GM21367 (cell line): Measurements from ENCODE around the gene RHBDF2.
"Not testable (repeated sequence)": the region's sequence is repeated elsewhere in the genome, so short reads cannot be mapped to it uniquely, and the experiment has no call there.

Source experiments
- ATAC-seq: cut with Tn5 transposase; IDR thresholded peaks from one replicate; pipeline ENCODE4 v1.9.1; 2021; ENCODE audit not compliant: unreplicated experiment

Gene RHBDF2

DNA sequence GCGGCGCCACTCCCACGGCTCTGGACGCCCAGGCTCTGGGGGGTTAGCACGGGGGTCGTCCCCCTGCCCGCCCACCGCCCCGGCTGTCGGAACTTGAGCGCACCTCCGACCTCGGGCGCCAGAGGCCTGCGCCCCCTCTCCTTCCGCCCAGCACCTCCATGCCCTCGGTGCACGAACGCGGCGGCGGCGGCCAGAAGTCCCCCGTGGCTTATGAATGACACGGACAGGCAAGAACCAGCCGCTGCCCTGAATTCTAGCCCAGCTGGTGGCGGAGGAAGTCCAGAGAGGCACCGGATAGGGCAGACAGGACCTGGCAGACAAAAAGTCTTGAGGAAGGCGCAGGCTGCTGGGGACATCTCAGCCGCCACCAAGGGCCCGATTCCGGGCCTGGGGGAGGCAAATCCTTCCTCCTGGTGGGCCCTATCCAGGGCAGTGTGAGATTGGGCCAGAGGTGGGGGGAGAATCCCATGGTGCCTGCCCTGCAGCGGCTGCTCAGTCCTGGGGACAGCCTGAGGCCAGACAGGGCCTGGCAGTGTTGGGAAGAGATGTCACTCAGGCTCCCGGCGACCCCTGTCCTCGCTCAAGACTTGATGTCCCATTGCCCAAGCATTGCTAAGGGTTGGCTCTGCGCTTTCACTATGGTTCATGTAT, 37.2 kb upstream of the RHBDF2 start:
- ATAC-seq = no peak

DNA sequence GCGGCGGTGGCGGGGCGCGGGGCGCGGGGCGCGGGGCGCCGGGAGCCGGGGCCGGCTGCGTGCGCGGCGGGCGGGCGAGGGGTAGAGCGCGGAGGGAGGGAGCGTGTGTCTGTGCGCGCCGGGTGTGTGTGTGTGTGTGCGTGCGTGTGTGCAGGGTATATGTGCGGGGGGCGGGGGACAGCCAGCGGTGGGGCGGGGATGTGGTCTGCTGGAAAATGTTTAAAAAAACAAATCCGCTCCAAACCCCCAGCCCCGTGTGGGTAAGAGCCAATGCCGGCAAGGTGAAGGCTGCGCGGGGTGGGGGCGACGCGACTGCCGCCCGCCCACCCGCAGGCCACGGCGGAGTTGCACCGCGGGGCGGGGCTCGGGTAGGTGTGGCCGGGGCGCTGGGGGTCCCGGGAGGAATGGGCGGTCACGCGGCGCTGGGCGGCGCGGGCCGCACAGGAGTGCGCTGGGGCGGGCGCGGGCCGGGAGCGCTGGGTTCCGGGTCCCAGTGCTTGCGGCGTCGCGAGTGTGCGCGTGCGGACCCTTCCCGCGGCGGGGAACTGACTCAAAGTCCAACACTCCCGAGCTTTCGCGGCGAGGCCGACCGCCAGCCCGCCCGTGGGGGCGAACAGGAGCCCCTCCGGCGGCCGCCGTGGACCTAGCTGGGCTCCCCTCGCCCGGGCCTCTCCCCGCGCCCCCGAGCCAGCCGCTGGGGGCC, 36.5 kb upstream of the RHBDF2 start, which contains the start of gene CYGB:
Gene CYGB (minus strand): TSS at position 132 of the 703 bp plus-strand sequence. CDS start 167 bp downstream, outside the sequence.
- ATAC-seq = no peak

DNA sequence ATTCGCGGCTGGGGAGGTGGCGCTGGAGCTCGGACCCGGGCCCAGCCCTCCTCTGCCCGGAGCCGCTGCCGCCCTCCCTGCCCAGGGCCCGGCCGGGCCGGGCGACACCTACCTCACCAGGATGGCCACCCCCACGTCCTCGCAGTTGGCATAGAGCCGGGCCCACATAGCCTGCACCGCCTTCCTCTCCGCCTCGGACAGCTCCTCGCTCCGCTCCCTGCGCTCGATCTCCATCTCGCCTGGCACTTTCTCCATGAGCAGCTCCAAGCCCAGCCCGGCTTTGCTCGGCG, 36.0 kb upstream of the RHBDF2 start:
- no peak for ATAC-seq

DNA sequence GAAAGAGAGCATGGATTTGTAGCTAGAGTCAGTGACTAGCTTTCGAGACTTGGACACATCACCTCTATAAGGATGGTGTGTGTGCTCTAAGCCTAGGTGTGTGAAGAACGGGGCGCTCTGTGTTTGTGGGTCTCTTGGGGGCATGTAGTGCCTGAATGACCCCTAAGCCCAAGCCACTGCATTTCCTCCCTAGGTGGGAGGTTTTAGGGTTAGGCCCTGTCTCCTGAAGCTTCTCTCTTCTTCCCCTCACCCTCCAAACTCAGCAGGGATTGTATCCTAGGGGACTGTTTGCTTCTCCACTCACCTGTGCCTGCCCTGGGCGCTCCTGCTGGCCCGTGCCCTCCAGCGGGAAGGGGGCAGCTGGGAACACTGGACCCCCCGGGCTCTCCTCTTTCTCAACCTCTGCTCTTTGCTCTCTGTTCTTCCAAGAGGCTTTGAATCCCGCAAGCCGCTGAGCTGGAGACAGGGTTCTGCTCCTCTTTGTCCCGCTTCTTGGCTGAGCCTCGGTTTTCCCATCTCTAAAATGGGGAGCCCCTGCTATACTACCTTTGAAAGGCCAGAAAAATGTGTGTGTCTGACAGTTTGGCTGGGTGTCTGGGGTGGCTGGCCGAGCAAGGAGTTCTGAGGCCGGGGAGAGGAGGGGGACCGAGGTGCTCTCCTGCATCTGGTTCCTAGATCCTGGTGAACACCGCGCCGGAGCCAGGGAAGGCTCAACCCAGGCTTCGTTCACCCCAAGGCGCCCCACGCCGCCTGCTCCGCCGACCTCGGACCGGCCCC, 35.5 kb upstream of the RHBDF2 start:
- no peak for ATAC-seq

DNA sequence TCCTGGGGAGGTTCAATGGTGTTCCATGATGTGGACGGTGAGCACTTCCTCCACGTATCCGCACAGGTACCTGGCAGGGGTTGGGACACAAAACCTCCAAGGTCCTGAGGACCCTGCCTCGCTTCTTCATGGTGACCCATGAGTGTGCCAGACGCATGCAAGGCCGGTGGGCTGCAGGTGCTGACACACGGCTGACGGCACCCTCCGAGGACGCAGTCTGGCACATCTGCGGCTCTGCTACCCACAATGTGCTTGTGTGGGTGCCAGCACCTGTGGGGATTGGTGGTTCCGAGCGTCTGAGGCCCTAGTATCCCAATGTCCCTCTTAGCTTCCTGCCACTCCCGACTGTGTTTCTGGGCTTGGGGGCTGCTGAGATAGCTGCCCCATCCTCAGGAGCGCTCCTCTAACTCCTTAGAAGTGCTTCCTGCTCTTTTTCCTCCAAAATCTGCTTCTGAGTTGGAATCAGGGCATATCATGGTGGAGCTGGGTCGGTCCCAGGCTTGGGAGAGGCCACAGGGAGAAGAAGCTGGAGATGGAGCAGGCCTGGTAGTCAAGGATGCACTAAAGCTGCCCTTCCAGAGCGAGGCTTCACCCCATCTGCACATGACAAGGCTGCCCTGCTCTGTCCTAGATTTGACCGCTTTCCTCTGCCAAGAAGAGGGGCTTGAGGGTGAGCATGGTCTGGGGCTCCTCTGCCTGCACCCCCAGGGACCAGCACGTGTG, 34.7 kb upstream of the RHBDF2 start:
- no peak for ATAC-seq

DNA sequence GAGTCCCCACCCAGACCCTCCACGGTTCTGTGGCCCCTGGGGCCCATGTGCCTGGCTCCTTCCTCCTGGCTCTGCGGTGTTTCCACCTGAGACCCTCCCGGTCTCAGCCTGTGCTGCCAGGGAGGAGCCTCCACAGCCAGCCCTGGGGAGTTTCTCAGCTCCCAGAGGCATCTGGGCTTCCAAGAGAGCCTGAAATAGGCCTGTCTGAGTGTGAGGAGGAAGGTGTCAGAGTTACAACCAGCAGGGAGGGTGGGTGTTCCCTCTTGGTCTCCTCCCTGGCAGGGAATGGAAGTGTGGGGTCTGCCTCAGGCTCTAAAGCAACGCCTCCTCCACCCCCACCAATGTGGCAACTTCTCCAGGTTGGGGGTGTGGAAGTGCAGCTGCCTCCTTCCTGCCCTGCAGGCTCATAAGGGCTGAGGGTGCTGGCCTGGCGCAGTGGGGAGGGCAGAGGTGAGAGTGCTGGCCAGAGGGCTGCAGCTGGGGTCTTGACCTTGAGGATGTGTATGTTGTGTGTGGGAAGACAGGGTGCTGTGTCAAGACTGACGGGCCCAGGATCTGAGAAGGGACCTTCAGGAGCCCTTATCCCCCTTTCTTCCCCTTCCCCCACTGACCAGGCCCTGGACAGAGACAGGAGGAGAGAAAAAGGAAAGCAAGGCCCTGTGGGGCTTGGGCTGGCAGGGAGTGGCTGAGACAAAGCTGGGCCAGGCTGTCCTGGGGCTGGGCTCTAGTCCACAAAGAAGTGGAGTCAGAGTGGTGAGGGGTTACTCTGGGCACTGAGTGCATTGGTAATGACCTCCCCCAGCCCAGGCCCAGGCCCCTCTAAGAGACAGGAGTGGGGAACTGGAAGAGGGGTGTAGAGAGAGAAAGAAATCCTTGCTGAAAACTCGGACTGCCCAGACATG, 33.9 kb upstream of the RHBDF2 start:
- ATAC-seq = no peak

DNA sequence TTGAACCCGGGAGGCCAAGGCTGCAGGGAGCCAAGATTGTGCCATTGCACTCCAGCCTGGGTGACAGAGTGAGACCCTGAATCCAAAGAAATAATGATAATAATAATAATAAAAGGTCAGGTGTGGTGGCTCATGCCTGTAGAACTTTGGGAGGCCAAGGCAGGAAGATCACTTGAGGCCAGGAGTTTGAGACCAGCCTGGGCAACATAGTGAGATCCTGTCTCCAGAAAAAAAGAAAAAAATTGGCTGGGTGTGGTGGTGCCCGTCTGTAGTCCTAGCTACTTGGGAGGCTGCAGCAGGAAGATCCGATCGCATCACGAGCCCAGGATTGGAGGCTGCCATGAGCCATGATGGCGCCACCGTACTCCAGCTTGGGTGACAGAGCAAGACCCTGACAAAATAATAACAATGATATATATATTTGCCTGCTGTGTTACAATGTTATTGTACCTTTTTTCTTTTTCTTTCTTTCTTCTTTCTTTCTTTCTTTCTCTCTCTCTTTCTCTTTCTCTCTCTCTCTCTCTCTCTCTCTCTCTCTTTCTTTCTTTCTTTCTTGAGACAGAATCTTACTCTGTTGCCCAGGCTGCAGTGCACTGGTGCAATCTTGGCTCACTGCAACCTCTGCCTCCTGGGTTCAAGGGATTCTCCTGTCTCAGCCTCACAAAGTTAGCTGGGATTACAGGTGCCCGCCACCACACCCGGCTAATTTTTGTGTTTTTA, 32.6 kb upstream of the RHBDF2 start:
- not testable (repeated sequence) for ATAC-seq

DNA sequence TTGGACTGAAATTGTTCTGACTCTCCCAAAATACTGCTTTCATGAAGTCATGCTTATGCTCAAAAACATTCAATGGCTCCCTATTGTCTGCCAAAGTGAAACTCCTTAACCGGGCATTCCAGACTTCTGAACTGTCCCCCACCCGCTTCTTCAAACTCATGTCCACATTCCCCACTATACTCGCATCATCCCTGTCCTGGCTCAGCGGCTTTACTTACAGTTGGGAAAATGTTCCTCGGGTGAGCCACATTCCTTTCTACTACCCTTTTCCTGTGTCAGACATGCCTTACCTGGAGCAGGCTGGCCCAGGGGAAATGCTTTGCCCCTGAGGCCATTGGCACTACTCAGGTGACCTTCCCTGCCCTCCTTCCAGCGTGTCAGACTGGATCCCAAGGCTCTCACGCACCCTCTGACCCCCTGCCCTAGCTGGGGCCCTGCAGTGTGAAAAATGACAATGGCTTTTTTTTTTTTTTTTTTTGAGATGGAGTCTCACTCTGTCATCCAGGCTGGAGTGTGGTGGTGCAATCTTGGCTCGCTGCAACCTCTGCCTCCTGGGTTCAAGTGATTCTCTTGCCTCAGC, 30.9 kb upstream of the RHBDF2 start:
- ATAC-seq = no peak

DNA sequence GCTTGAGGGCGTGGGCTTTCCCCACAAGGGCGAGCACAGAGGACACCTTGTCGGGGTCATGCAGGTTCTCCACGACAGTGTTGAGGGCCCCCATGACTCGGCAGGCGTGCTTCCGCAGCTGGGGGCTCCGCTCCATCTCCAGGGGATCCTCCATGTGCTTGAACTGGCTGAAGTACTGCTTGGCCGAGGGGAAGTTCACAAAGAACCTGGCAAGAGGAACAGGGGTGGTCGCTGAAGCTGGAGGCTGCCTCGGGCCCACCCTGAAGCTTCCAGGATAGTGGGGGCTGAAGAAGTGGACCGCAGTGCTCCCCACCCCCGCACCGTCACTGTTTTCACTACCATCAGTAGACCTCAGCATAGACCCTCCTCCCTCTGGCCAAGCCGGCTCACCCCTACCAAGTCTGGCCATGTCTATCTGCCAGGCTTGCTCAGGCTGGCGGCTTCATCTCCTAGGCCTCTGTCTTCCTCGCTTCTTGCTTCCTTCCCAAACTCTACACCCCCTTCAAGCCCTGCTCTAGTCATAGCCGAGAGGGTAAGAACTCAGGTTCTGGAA, 30.3 kb upstream of the RHBDF2 start:
- ATAC-seq = no peak

DNA sequence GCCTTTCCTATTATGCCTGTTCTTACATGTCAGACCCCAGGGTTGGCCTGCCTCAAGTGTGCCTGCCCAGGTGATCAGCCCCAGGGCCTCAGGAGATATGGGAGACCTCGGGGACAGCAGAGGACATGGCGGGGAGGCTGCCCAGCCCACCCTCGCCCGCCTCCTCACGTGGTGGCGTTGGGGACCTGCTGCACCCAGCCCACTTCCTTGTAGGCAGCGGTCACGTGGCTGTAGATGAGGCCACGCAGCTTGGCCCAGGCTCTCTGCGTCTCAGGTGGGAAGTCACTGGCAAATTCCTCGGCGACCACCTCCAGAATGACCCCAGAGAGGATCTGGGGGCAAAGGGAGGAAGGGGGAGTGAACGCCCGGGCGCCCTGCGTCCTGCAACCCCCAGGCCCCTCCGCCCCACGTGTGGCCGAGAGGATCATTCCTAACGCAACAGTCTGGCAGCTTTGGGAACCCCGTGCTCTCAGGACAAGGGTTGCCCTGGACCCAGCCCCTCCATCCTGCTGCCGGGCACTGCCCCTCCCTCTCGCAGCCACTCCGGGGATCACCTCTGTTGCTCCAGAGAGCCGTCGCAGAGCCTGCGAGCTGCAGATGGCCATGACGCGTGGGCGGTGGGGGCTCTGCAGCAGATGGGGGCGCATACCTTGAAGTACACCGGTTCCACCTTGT, 29.7 kb upstream of the RHBDF2 start:
- ATAC-seq = no peak

DNA sequence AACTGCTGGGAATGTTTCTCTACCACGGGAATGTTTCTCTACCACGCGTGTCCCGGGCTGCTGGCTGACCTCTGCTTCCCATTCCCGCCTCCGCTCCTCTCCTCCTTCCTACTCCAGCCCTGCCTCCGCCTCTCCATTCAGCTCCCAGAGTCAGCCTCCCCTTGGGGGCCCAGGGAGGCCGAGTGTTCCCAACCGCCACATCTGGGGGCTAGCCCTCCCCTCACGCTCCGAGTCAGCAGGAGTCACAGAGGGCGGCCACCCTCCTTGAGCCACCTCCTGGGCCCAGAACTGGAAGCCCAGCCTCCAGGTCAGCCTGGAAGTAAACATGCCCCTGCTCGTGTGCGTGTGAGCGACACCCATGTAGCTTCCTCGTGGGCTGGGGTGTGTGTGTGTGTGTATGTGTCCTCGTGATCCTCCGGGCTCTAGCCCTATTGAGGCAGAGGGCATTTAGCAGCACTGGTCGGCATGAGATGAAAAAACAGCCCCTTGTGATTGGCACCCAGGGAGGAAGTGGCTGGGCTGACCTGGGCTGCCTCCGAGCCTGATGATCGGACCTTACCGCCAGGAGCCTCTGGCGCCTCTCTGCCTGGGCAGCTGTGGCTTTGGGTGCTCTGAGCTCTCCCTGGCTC, 29.0 kb upstream of the RHBDF2 start:
- no peak for ATAC-seq

DNA sequence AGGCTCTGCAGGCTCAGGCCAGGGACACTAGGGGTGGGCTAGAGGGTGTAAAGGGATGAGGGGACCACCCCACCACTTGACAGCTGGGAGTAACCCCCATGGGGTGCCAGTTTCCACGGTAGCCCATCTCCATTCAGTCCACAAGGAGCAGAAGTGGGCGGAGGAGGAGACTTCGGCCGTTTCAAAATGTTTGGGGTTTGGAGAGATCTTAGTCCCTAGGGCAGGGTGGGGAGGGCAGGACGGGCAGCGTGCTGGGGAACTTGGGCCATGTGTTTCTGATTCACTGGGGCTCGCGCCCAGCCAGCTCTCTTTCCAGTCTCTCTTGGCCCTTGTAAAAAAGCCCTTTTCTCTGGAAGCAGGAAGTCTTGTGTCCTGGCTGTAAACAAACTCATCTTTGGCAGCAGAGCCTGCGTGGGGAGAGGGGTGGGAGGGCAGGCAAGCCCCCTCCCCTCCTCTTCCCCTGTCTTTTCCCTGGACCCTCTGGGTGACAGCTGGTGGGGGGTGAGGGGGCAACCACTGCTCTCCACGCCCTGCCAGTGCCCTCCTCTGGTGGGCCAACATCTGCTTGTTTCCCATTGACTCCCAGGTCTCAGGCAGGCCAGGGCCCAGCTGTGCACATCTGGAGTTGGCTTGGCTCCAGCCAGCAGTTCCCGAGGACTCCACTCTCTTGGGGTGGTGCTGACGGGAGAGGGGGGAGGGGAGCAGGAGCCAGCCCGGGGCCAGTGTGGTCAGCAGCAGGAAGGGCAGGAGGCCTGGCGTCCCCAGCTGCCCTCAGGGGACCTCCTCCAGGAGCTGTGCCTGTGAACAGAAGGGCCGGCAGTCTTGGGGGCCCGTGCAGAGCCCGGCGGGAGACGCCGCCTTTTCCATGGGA, 28.2 kb upstream of the RHBDF2 start:
- no peak for ATAC-seq

DNA sequence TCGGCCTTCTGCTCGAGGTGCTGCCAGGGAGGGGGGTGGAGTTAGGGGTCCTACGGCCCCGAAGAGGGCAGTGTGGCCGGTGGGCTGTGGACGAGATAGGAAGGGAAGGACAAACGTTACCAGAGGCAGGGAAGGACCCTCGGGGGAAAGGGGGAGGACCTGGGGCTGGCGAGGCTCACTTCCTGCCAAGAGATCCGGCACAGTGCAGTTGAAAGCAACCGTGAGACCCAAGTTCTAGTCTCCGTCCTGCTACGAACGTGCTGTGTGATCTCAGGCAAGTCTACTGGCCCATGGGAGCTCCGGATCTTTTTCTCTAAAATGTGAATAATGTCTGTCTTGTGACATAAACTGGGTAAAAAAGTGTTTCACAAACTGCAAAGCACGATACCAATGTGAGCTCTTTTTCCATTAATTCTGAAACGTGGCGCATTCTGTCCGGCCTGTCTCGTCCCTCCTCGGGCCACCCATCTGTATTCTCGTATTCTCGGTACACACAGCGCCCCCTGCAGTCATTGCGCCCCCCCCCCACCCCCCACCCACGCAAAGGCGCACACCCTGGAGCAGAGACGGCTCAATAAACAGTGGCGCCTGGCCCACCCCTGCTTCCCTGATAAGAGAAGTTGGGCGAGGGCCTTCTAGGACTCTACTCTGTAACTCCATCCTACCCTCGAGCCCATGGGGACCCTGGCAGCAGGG, 27.5 kb upstream of the RHBDF2 start:
- no peak for ATAC-seq

DNA sequence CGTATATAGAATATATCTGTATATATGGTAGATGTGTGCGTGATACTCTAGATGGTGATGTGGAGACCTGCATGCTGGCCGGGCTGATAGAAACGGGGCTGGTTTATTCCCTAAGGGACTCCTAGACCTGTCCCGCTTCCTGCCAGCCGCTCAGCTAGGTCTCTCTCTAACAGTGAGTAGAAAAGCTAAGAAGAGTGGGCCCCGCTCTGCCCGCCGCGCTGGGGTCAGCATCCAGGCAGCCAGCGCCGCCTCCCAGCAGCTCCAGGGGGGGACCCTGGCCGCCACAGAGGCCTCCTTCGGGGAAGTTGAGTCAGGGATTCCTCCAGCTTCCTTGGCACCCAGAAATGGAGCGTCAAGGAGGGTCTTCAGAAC, 26.9 kb upstream of the RHBDF2 start:
- ATAC-seq = no peak

DNA sequence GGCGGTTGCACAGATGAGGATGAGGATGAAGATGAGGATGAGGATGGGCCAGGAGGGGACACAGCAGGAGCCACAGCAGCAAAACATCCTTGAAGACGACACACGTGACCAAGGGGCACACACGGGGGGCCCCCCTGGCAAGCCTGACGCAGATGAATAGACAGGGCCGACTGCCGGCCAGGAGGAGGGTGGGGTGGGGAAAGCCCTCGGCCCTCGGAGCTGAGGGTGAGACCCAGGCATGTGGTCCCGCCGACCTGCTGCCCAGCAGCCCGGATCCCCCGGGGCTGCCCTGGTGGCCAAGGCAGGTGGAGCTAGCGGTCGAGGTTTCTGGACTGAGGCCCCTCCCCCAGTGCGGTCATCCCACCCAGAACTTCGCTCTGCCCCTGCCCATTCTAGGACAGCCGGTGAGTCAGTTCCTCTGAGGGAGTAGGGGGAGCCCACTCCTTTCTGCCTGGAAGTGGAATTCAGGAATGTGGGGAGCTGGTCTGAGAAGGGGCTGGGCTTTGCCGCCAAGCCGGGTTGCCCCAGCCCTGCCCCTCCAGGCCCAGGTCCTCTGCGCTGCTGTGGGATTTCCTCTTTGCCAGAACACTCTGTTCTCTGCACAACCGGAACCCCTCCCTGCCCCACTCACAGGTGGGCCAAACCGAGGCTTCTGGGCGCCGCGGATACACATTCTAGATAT, 26.3 kb upstream of the RHBDF2 start:
- ATAC-seq = no peak

DNA sequence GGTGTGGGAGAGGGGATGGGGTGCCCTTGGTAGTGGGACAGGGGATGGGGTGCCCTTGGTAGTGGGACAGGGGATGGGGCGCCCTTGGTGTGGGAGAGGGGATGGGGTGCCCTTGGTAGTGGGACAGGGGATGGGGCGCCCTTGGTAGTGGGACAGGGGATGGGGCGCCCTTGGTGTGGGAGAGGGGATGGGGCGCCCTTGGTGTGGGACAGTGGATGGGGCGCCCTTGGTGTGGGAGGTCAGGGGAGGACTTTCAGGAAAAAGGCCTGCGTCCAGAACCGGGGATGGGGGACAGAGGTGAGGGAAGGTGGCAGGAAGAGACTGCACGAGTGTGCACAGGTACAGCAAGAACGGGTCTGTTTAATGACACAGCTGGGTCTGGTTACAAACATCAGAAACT, 25.8 kb upstream of the RHBDF2 start:
- not testable (repeated sequence) for ATAC-seq
